Measurements from ENCODE around the gene NXPE1.

DNA sequence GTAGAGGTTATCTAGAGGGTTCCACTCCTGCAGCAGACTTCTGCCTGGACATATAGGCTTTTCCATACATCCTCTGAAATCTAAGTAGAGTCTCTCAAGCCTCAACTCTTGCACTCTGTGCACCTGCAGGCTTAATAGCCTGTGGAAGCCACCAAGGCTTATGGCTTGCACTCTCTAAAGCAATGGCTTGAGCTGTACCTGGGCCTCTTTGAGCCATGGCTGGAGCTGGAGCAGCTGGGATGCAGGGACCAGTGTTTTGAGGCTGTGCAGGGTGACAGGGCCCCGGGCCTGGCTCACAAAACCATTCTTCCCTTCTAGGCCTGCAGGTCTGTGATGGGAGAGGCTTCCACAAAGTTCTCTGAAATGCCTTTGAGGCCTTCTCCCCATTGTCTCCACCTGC, 38.8 kb upstream of the NXPE1 start:
- TF ChIP-seq, protein P1, sequence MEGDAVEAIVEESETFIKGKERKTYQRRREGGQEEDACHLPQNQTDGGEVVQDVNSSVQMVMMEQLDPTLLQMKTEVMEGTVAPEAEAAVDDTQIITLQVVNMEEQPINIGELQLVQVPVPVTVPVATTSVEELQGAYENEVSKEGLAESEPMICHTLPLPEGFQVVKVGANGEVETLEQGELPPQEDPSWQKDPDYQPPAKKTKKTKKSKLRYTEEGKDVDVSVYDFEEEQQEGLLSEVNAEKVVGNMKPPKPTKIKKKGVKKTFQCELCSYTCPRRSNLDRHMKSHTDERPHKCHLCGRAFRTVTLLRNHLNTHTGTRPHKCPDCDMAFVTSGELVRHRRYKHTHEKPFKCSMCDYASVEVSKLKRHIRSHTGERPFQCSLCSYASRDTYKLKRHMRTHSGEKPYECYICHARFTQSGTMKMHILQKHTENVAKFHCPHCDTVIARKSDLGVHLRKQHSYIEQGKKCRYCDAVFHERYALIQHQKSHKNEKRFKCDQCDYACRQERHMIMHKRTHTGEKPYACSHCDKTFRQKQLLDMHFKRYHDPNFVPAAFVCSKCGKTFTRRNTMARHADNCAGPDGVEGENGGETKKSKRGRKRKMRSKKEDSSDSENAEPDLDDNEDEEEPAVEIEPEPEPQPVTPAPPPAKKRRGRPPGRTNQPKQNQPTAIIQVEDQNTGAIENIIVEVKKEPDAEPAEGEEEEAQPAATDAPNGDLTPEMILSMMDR (conservative IDR thresholded peaks at IDR 0.05 in 1 of 2, IDR thresholded peaks at IDR 0.05 in 1 of 2; ENCODE audit: low read depth in 1 of 2, low read length in 2 of 2): no peak
- no peak for TF ChIP-seq EZH2 (IDR thresholded peaks at IDR 0.05; ENCODE audit: low read length, missing control alignments)
